Brain microvascular endothelial cell (primary cell): ENCODE measurements around the gene NEU4.
A peak's percentile ranks its signal among the peaks of the same experiment; 100 is the strongest.

ENCODE experiments used
- DNase-seq: peaks from one replicate; pipeline ENCODE4 v3.0.0-alpha.2; 2020
- H3K27ac ChIP-seq: fragments of 250-450 bp; sonication (Bioruptor Pico); 2 replicates; pipeline ENCODE4 v1.5.1; 2020; ENCODE audit warnings: mild to moderate bottlenecking, moderate library complexity
- H3K27me3 ChIP-seq: fragments of 250-450 bp; sonication (Bioruptor Pico); replicated peaks from 2 replicates; pipeline ENCODE4 v1.5.1; 2020; ENCODE audit warnings: mild to moderate bottlenecking
- H3K36me3 ChIP-seq: fragments of 250-450 bp; sonication (Bioruptor Pico); replicated peaks from 2 replicates; pipeline ENCODE4 v1.5.1; 2020; ENCODE audit warnings: mild to moderate bottlenecking
- H3K4me3 ChIP-seq: 2 replicates; pipeline ENCODE4 v1.5.1; 2011; ENCODE audit warnings: low read depth, mild to moderate bottlenecking, control low read depth, low read length, moderate library complexity
- in situ Hi-C: cut with HindIII; loops from 2 replicates; pipeline ENCODE4 v1.10.0; 2017; ENCODE audit warnings: low sequenced_read_pairs, low pct_ligation_motif_present
- TF ChIP-seq, protein P1 (sequence below): IDR thresholded peaks from 2 replicates; pipeline ENCODE4 v1.5.1; 2011; ENCODE audit warnings: low read depth, mild to moderate bottlenecking, moderate library complexity, low read length, control low read depth, inconsistent platforms; ENCODE audit errors: missing control alignments

Gene NEU4

GRCh38 chr2:241851325-241852115, 42.5 kb downstream of the NEU4 start:
- in situ Hi-C loops, result no loop called here
- TF ChIP-seq, protein P1, sequence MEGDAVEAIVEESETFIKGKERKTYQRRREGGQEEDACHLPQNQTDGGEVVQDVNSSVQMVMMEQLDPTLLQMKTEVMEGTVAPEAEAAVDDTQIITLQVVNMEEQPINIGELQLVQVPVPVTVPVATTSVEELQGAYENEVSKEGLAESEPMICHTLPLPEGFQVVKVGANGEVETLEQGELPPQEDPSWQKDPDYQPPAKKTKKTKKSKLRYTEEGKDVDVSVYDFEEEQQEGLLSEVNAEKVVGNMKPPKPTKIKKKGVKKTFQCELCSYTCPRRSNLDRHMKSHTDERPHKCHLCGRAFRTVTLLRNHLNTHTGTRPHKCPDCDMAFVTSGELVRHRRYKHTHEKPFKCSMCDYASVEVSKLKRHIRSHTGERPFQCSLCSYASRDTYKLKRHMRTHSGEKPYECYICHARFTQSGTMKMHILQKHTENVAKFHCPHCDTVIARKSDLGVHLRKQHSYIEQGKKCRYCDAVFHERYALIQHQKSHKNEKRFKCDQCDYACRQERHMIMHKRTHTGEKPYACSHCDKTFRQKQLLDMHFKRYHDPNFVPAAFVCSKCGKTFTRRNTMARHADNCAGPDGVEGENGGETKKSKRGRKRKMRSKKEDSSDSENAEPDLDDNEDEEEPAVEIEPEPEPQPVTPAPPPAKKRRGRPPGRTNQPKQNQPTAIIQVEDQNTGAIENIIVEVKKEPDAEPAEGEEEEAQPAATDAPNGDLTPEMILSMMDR, result no peak
- no peak for DNase-seq

GRCh38 chr2:241852116-241852980, 43.4 kb downstream of the NEU4 start:
- DNase-seq, result no peak
- Histone ChIP-seq H3K27me3 (no peaks in the 10 kb centered on the region), H3K4me3 (no peak overlapping the region), H3K36me3 (no peaks in the 10 kb centered on the region), H3K27ac (no peak overlapping the region)
- TF ChIP-seq, protein P1, result no peak
- in situ Hi-C loops, result no loop called here

More at GRCh38 chr2:241851325-241852115, 42.5 kb downstream of the NEU4 start:
- H3K36me3 ChIP-seq, result no peaks in the 10 kb centered on the region
- H3K27me3 ChIP-seq, result no peaks in the 10 kb centered on the region
- no peak overlapping the region for H3K27ac ChIP-seq
- H3K4me3 ChIP-seq, result no peak overlapping the region

GRCh38 chr2:241852981-241853631, 44.1 kb downstream of the NEU4 start:
- DNase-seq, result no peak
- no peaks in the 10 kb centered on the region for H3K27me3 ChIP-seq
- TF ChIP-seq, protein P1, result no peak
- H3K27ac ChIP-seq, result no peak overlapping the region
- H3K36me3 ChIP-seq, result no peaks in the 10 kb centered on the region
- in situ Hi-C loops, result no loop called here
- no peak overlapping the region for H3K4me3 ChIP-seq

DNA sequence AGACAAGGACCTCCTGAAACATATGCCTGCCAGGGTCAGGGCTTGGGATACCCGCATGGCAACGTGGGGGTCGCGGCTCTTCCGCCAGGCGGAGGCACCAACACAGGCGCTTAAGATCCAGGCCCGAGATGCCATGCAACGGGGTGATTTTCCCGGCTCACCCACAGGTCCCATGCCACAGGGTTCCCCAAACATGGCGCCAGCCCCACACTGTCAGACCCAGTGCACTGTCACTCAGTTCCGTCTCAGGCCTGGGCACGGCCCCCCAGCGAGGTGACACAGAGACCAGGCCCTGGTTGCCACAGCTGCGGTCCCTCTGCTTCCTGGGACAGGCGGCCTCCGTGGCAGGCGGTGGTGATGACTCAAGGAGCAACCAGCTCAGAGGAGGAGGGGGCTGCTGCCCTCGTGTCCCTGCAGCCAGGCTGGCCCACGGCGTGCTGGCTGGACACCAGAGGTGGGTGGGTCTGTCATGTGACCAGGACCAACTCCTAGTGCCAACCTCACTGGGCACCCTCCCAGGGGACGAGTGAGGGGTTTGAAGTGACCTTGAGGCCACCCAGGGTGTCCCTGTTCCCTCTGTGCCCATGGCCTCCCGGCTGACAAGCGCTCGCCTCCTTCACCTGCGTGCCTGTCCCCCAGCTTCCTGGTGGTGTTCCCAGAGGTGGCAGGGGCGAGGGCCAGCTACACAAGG, 44.8 kb downstream of the NEU4 start:
- peak; percentile 43 for DNase-seq
- Histone ChIP-seq H3K36me3 (no peaks in the 10 kb centered on the region), H3K4me3 (no peak overlapping the region), H3K27ac (no peak overlapping the region), H3K27me3 (no peaks in the 10 kb centered on the region)
- TF ChIP-seq, protein P1, result no peak
- in situ Hi-C loops, result no loop called here
